GM19324 (cell line): ENCODE data around the gene S100A11.
"Not testable (repeated sequence)": the region's sequence is repeated elsewhere in the genome, so short reads cannot be mapped to it uniquely, and the experiment has no call there.

Experiments
- ATAC-seq: cut with Tn5 transposase; IDR thresholded peaks from one replicate; pipeline ENCODE4 v1.9.1; 2021; ENCODE audit warnings: mild to moderate bottlenecking, moderate library complexity; ENCODE audit not compliant: unreplicated experiment, low FRiP score

Gene S100A11

DNA sequence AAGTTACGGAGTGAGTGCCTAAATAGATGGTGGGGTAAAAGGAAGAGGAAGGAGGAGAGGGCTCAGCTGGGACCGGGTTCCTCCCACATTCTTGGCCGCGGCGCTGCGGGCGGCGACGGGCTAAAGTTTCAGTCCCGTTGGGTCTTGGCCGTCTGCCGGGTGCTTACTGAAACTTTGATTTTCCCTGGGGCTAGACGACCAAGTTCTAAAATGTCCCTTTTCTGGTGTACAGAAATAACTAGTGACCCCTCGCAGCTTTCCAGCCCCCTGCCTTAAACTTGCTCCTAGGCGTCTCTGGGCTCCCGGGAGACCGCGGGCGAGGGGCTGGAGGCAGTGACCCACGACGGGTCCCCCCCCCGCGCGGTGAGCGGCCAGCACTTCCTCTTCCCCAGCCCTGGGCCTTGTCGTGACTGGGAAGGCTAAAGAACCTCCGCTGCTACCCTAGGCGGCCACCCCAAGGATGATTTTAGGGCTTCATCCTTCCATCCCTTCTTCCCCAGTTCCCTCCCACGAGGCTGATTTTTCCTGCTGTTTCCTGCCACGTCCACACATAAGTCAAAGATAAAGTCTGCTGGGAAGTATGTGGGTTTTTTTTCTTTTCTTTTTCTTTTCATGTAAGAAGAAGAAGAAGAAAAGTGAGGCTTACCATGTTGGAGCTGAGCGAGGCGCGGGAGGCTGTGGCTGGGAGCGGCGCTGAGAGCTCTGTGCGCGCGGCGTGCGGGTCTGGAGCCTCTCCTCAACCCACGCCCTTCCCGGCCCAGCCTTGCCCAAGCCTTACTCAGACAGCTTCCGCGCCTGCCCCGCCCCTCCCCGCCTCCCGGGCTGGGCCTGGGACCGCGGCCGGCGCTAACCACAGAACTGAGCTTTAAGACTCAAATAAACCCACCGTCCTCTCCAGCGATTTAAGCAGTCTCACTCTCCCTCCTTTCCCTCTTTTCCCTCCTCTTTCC is at the start of gene S100A11:
TSS of gene S100A11 (minus strand) at position 738 of the 950 bp plus-strand sequence. CDS start at position 649, 89 bp downstream.
- peak; percentile 45 for ATAC-seq

DNA sequence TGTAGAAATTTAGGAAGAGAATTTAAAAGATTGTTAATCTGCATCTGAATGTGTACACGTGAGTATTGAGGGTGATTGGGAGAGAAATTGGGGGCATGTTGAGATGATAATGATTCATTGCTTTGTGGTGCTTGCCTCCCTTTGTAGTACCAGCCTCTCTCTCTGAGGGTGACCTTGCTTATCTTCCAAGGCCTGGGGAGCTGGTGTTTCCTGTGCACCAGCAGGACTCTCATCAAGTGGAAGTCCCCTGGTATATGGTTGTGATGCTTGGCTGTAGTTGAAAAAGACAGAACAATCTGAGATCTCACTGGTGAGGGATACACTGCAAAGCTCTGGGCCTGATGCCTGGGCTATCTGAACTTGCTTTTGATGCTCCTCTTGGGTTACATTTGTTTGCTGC is 48.0 kb upstream of the S100A11 start:
- no peak for ATAC-seq

DNA sequence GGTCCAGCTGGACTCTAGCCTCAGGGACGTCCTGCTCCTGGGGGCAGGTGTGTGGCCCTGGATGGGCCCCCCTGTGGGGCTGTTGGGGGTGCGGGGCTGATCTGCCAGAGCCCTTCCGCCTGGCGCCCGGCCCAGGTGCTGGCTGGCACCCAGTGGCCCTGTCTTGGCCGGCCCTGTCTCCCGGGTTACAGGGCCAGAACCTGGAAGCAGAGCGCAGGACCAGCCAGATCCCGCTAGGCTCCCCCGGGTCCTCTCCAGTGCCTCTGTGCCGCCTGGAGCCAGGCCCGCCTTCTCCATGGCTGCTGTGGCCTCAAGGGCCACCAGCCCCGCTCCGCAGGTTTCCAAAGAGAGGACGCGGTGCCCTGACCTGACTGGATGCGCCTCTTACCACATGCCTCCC is 44.2 kb upstream of the S100A11 start:
- ATAC-seq, result not testable (repeated sequence)

DNA sequence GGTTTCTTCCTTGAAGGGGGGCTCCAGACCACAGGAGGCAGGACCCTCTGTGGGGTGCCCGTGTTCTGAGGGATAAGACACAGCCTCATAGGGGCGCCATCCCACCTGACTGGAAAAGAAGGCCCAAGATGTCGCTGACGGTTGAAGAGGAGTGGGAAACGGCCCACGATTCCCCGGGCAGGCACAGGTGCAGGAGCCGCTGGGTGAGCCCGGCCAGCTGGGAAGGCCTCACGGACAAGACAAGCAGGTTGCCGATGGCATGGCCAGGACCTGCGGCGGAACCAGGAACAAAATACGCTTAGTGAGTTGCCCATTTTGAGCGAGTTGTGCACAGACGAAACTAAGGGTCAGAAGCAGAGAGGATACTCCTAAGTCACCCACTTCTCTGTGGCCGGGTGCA is 43.7 kb upstream of the S100A11 start:
- ATAC-seq, result not testable (repeated sequence)

DNA sequence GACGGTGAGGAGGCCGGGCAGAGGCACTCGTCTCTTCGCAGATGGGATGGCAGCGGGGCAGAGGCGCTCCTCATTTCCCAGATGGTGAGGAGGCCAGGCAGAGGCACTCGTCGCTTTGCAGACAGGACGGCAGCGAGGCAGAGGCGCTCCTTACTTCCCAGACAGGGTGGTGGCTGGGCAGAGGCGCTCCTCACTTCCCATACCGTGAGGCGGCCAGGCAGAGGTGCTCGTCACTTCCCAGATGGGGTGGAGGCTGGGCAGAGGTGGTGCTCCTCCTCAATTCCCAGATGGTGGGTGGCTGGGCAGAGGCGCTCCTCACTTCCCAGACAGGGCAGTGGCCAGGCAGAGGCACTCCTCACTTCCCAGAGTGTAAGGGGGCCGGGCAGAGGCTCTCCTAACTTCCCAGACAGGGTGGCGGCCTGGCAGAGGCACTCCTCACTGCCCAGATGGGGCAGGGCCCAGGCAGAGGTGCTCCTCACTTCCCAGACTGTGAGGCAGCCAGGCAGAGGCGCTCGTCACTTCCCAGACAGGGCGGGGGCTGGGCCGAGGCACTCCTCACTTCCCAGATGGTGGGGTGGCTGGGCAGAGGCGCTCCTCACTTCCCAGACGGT is 42.1 kb upstream of the S100A11 start:
- ATAC-seq, result no peak

DNA sequence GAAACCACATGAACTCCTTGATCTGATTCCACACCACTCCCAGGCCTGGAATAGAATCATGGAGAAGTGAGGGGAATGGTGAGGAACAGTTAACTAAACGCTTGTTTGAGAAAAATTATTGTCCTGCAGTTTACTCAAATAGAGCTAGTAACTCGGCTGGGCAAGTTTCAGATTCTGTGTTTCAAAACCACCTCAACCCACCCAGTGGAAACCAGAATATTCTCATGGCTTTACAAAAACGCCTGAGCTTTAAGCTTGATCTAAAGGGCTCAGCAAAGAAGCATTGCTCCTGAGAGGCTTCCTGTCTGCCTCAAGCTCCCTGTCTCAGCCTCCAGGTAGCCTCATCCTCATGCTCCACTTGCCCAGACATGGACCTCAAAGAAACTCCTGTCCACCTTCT is 35.5 kb upstream of the S100A11 start:
- no peak for ATAC-seq

DNA sequence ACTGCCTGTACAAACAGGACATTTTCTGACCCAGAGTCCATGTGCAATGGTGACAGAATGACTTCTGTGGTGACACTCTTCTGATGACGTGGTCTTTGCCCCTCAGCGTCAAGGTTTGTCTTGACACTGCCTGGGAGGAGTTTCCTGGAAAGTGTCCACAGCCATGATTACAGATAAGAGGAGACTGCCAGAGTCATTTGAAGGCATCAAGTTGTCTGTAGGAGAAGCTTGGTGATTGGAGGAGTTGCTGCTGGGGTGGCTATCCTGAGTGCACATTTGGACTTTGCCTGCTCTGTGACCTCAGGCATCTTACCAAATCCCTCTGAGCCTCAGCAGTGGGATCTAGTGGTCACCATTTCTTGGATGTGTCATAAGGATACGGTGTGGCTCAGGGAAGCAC is 34.3 kb upstream of the S100A11 start:
- ATAC-seq, result no peak

DNA sequence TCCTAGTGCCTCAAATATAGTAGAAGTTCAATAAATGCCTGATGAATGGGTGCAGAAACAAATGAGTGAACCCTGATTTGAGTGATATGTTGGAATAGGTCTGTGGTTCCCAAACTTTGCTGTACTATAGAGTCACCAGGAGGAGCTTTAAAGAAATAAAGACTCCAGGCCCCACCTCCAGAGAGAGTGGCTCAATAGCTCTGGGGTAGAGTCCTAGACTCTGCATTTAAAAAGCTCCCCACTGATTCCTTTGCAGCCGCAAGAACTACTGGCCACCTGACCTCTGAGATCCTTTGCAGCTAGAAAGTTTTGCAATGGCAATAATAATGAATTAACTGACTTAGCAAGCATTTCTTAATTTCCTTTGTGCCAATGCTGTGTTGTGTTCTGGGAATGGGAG is 31.1 kb upstream of the S100A11 start:
- ATAC-seq, result no peak

DNA sequence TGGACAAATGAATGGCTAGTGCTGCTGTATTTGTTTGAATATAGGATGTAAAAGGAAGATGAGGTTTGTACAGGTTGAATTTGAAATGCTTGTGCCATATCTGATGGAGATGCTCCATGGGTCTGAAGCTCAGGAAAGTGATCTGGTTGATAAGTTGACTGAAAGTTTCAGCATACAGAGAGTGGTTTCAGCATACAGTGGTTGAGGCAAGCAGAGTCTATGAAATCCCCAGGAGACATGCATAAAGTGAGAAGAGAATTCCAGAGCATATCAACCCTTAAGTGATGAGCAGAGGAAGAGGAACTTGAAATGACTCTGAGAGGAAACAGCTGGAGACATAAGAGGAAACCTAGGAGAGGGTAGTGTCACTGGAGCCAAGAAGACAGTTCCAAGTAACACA is 30.3 kb upstream of the S100A11 start:
- no peak for ATAC-seq

DNA sequence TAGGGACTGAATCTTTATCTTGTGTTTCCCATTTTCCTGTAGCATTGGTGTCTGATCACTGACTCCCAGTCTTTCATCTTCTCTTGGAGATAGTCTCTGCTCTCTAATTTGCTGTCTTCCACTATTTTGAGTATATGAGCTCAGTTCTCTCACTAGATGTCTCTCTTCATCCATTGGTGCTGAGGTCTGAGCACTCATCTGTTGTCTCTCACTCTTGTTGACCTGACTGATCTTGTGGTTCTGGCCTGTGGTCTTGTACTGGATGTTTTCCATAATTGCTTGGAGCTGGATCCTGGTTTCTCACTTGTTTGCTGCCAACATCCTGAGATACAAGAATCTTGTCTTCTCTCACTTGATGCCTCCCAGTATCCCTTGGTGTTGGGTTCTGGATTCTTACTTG is 25.1 kb upstream of the S100A11 start:
- no peak for ATAC-seq

DNA sequence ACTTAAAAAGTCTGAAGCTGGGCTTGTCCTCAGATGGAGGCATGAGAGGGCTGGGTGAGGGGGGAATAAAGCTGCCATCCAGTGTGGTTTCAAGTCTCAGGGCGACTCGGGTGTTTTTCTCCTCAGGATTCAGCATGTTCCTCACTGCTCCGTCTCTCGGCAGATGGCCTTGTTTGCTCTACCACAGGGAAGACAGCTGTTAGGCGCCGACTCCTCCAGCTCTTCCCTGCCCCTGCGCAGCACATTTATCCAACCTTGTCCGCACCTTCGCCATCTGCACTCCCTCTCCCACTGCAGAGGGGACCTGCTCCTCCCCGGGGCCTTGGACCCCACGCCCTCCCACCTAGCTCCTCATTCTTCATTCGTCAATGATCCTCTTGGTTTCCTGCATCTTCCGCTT is 16.6 kb upstream of the S100A11 start:
- no peak for ATAC-seq

DNA sequence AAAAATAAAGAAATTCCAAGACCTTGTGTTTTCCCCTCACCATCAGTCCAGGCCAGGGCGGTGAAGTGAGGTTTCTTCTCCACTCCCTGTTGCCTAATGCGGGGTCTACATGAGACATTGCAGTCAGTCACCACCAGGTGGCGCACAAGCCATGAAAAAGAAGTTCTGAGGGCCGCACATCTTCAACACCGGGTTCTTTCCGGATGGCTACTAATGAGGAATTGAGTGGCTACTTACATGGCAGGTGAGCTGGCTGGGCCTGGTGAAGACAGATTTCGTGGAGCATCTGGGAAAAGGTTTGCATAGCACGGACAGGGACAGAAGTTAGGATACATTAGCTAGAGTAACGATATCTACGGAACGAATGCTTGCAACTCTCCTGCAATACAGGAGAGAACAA is 15.8 kb upstream of the S100A11 start:
- no peak for ATAC-seq

DNA sequence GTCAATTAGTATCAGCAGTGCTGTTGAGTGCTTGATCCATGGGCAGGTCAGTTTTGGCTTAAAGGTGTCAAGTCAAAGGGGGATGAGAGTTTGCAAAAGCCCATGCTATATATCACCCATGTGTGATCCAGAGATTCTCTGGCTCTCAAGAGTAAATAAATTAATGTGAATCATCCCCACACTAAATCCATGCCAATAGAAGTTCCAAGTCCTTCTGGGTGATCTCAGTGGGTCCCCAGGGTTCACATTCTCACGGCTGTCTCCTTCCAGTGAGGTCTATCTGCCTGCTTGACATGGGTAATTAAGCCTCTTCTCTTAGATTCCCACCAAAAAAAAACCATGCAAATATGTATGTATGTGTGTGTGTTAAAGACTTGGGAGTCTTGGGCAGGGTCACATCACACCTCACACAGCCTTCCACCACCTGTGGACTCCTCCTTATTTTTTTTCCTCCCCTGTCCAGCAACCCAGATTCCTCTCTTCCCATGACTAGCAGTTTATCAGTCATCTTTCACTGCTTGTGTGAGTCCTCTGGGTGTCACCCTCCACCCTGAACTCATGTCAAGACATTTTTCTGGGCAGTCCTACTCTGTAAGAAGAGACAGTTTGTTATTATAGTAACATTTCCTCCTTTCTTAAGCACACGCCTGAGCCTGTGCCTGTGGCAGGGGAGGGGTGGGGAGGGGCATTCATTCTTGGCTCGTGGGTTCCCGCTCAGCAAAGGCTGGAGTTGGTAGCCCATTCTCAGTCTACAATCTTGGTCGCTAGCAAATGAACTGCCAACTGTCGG is 14.3 kb upstream of the S100A11 start:
- ATAC-seq, result no peak

DNA sequence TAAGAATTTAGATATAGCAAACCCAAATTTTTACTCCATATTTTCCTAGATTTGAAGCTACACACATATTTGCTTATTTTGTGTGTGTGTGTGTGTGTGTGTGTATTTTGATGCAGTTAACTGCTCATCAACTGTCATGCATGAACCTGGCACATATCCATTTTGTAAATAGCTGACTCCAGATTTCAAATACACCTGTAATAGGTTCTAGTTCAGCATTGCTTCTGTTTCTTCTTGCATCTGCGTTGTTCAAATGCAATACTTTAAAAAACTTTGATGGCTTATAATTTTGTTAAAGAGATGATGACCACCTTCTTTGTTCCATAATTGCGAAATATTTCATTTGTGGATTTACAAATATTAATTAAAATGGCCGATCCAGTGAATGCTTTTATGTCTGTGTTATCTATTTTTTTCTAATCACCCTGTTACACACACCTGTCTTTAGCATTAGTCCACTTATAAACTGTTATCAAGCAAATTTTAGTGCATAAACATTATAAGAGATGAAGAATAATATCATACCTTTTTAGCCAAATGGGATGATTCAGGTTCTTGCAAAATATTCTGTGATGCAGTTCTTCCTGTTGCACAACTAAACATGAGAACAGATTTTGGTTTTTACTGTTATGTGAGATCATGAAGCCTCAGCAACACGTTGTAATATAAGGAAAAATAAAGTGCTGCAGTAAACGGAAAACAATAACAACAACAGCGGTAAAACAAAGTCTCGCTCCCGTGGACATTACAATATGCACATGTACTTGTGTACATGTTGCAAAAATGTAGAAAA is 12.7 kb upstream of the S100A11 start:
- ATAC-seq, result no peak

DNA sequence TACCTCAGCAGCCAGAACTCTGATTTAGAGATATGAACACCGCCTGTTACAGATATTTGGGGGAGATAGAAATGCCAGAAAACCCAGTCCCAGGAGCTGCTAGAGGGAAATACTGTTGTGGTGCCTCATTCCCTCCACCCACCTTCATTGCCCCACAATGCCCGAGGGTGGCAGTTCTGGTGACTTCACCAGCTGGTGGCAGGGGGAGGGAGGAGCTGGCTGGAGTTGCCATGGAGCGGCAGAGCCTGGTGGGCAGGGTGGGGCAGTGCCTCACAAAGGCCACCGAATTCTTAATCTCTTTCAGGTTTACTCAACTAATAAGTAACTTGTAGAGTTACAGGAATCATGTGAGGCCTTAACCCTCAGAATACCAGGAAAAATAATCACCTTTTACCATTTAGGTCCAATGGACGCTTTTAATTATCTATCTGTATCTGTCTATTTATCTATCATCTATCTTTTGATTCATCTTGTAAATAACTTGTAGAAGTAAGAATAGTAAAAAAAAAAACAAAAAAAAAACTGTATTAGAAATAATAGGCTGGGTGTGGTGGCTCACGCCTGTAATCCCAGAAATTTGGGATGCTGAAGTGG is 11.7 kb upstream of the S100A11 start:
- ATAC-seq, result peak; percentile 25

DNA sequence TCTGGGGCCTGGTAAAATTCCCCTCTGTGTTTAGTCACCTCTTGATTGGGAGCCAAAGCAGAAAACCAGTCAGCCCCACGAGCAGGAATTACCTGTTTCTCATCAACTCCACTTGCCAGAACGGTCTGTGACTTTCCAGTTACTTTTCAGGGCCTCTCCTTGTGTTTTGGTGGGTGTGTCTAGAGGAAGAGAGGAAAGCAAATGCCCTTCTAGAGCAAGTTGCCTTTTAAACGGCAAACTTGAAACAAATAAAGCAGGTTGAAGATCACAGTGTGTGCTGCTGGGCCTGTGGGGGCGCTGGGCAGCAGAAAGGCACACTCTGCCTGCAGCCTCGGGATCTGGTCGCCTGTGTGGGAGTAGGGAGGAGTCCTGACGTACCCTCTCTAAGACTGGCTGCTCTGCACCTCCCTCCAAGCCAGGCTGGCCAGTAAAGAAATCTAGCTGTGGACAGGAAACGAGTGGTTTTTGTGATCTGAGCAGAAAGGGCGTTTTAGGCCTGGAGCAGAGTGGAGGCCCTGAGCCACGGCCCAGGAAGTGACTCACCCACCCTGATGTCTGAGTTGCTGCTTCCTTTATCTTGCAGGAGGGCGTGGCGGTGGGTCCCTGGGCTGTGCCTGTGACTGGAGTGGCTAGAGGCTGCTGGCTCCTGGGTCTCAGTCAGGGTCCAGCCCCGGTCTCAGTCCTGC is 11.1 kb upstream of the S100A11 start:
- ATAC-seq, result peak; percentile 94

DNA sequence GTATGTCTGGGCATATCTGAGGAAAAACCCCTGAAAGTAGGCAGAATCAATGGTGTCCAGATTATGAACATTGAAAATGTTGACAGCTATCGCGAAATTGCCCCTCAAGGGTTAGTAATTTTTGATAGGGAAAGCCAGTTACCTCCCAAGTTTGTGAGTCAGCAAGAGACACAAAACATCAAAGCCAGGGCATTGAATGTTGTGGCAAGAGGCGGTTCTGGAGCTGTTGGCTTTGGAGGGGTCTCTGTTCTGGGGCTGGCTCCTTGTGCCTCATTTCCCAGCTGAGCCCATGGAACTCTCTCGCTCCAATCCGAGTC is 10.6 kb upstream of the S100A11 start:
- no peak for ATAC-seq

DNA sequence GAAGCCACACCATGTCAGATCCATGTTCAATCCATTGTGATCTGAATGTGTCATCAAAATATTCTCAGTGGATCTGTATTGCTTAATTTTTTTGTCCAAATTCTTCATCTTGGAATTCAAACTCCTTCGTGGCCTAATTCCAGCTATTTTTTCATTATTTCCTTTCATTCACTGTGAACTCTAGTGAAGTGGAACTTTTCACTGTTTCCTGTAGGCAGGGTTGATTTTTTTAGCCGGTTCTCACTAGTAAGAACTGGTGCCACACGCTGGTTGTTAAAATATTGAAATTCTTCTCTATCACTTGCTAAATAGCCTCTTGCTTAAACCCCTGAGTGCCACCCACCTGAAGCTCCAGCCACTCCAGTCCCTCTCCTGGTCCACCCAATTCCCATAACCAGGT is 7.6 kb upstream of the S100A11 start:
- no peak for ATAC-seq

DNA sequence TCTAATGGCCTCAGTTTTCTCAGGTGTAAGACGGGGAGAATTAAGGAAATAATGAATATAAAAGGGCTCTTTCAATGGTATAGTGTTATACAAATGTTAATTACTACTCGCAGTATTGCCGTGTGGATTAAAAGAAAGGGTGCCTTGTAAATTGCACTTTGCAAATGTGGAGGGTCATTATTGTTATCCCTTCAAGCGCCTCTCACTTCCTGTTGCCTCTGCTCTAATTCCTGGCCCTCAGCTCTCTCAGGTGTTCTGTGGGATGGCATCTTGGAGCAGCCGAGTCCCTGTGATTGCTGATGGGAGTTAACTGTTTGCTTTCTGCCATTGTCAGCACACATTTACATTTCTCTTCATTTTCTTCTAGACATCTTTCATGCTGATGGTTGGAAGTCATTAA is 7.1 kb upstream of the S100A11 start:
- ATAC-seq, result no peak

DNA sequence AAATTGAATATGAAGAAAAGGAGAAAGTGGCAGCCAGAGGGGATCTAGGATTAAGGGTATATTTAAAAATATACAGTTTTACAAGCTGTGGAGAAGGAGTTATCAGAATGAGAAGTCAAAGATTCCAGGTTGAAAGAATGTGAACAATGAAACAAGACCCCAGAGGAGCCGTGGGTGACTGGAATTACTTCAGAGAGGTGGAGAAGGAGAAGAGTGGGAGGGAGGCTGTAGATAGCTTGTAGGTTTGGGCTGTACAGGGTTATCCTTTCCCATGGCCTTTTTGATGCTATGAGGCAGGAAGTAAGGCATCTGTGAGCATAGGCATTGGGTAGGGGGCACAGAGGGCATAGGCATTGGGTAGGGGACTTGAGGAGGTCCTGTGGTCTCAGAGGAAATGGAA is 5.2 kb upstream of the S100A11 start:
- ATAC-seq, result no peak
